ENCODE measurements around the gene CIZ1.

Gene CIZ1

GRCh38 chr9:128161215-128161902, 30.0 kb downstream of the CIZ1 start:
- Histone ChIP-seq H2AFZ (ENCODE audit: low read depth) (no peak overlapping the region), H3K27me3 (ENCODE audit: insufficient read depth, low read depth) (no peaks in the 10 kb centered on the region), H3K4me3 (IDR thresholded peaks at IDR 0.05; ENCODE audit: insufficient read depth, low read depth, low read length) (no peak overlapping the region), H3K4me2 (peak overlapping the region; percentile 87), H3K79me2 (ENCODE audit: insufficient read depth, low read depth) (no peaks in the 10 kb centered on the region), H4K20me1 (ENCODE audit: insufficient read depth) (no peaks in the 10 kb centered on the region), H3K4me1 (ENCODE audit: low read depth, poor library complexity, severe bottlenecking) (peaks cover 5% of the 10 kb centered on the region), H3K27ac (no peak overlapping the region), H3K9ac (no peak overlapping the region), H3K36me3 (ENCODE audit: insufficient read depth) (no peaks in the 10 kb centered on the region)
- TF ChIP-seq CTCF (conservative IDR thresholded peaks at IDR 0.05; ENCODE audit: low read depth, low read length) = no peak

- Histone ChIP-seq H3K4me3 (IDR thresholded peaks at IDR 0.05; ENCODE audit: insufficient read depth, low read depth, low read length) (no peak overlapping the region), H4K20me1 (ENCODE audit: insufficient read depth) (no peaks in the 10 kb centered on the region), H2AFZ (ENCODE audit: low read depth) (peak overlapping the region; percentile 82), H3K36me3 (ENCODE audit: insufficient read depth) (no peaks in the 10 kb centered on the region), H3K27ac (peak overlapping the region; percentile 32; the same call in 1 of the 2 replicates), H3K4me1 (ENCODE audit: low read depth, poor library complexity, severe bottlenecking) (peaks cover 5% of the 10 kb centered on the region), H3K79me2 (ENCODE audit: insufficient read depth, low read depth) (no peaks in the 10 kb centered on the region), H3K27me3 (ENCODE audit: insufficient read depth, low read depth) (0 out of 2 replicates have a peak, but pooled peaks cover 2% of the 10 kb centered on the region), H3K4me2 (peak overlapping the region; percentile 87), H3K9ac (peak overlapping the region; percentile 73)
- TF ChIP-seq CTCF (conservative IDR thresholded peaks at IDR 0.05; ENCODE audit: low read depth, low read length) = no peak
Observed at GRCh38 chr9:128160603-128160987, 30.8 kb downstream of the CIZ1 start.

DNA sequence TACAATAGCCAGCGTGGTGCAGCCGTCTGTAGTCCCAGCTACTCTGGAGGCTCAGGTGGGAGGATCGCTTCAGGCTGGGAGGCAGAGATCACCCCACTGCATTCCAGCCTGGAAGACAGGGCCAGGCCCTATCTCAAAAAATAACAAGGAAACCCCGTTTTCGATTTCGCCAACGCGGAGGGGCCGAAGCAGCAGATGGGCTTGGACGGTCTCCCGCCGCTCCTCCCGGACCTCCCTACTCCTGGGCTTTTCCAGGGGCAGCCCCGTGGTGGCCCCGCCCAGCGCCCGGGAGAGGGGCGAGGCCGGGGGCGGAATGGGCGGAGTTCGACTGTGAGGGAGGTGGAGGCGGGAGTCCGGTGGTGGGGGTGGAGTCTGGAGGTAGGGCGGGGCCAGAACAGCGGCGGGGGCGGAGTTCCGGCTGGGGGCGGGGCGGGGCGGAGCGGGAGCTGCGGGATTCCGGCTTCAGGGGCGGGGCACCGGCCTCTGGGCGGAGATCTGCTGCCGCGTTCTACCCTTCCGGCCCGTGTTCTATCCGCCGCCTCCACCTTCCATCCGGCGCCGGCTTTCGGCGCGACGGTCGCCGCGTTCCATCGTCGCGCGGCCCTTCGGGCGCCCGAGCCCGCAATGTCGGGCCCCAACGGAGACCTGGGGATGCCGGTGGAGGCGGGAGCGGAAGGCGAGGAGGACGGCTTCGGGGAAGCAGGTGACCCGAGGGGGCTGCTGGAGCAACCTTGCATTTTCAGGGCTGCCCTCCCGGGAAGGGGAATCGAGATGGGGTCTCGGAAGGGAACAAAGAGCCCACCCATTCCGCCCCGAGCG, 31.4 kb downstream of the CIZ1 start, which contains the start of gene BBLN:
Gene BBLN (plus strand): TSS at position 482 of the 819 bp plus-strand sequence. CDS start 143 bp downstream, at position 625.
- Histone ChIP-seq H3K4me1 (ENCODE audit: low read depth, poor library complexity, severe bottlenecking) (peaks cover 5% of the 10 kb centered on the region), H3K79me2 (ENCODE audit: insufficient read depth, low read depth) (no peaks in the 10 kb centered on the region), H3K4me2 (peak within 1 kb of the TSS; percentile 87), H2AFZ (ENCODE audit: low read depth) (peak within 1 kb of the TSS; percentile 82), H3K36me3 (ENCODE audit: insufficient read depth) (no peaks in the 10 kb centered on the region), H3K9ac (peak within 1 kb of the TSS; percentile 73), H4K20me1 (ENCODE audit: insufficient read depth) (no peaks in the 10 kb centered on the region), H3K27ac (peak within 1 kb of the TSS; percentile 32; the same call in 1 of the 2 replicates), H3K27me3 (ENCODE audit: insufficient read depth, low read depth) (0 out of 2 replicates have a peak, but pooled peaks cover 2% of the 10 kb centered on the region), H3K4me3 (IDR thresholded peaks at IDR 0.05; ENCODE audit: insufficient read depth, low read depth, low read length) (no peak within 1 kb of the TSS)
- TF ChIP-seq CTCF (conservative IDR thresholded peaks at IDR 0.05; ENCODE audit: low read depth, low read length) = no peak

- no peaks in the 10 kb centered on the region for H4K20me1 ChIP-seq (ENCODE audit: insufficient read depth)
- peak overlapping the region; percentile 82; the same call in 1 of the 2 replicates for H2AFZ ChIP-seq (ENCODE audit: low read depth)
- no peak overlapping the region for H3K27ac ChIP-seq
Observed at GRCh38 chr9:128159522-128159783, 31.9 kb downstream of the CIZ1 start.

More at GRCh38 chr9:128159522-128159783, 31.9 kb downstream of the CIZ1 start:
- no peak overlapping the region for H3K4me3 ChIP-seq (IDR thresholded peaks at IDR 0.05; ENCODE audit: insufficient read depth, low read depth, low read length)
- no peaks in the 10 kb centered on the region for H3K36me3 ChIP-seq (ENCODE audit: insufficient read depth)
- TF ChIP-seq CTCF (conservative IDR thresholded peaks at IDR 0.05; ENCODE audit: low read depth, low read length) = no peak
- H3K27me3 ChIP-seq (ENCODE audit: insufficient read depth, low read depth) = 0 out of 2 replicates have a peak, but pooled peaks cover 2% of the 10 kb centered on the region
- no peak overlapping the region for H3K9ac ChIP-seq
- H3K4me2 ChIP-seq = peak overlapping the region; percentile 22; the same call in 1 of the 2 replicates
- no peaks in the 10 kb centered on the region for H3K79me2 ChIP-seq (ENCODE audit: insufficient read depth, low read depth)
- H3K4me1 ChIP-seq (ENCODE audit: low read depth, poor library complexity, severe bottlenecking) = peaks cover 5% of the 10 kb centered on the region
